KOPT-K1 (cell line): Measurements from ENCODE around the gene LCE4A.

Experiments
- H3K27ac ChIP-seq: fragments of 200-600 bp; sonication (generic); 2 replicates; pipeline ENCODE4 v1.5.1; 2016; ENCODE audit warnings: antibody characterized with exemption, mild to moderate bottlenecking, low read depth, low read length; ENCODE audit not compliant: poor library complexity, severe bottlenecking
- H3K36me3 ChIP-seq: fragments of 200-600 bp; sonication (generic); 2 replicates; pipeline ENCODE4 v1.5.1; 2017; ENCODE audit warnings: antibody characterized with exemption, mild to moderate bottlenecking, low read length, moderate library complexity; ENCODE audit not compliant: insufficient read depth
- H3K9me3 ChIP-seq: fragments of 200-600 bp; sonication (generic); 2 replicates; pipeline ENCODE4 v1.5.1; 2017; ENCODE audit warnings: antibody characterized with exemption, low read length, mild to moderate bottlenecking; ENCODE audit not compliant: insufficient read depth, poor library complexity, severe bottlenecking

The LCE4A gene

DNA sequence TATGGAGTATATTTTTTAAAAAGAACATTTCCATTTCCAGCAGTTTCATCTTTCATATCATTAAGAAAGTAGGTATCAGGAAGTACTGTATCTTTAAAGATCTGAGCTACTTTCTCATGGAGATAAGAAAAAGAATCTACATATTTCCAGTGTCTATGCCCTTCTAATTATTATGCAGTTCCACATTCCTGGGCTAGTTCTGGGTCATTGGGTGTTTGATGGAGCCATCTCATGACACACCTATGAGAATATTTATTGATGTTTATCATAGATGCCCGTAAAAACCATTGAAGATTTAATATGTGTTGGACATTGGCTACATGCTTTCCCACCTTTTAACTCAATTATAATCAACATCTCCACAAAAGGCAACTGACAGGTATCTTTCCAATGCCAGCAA, 21.0 kb downstream of the LCE4A start:
- Histone ChIP-seq H3K9me3 (no peaks in the 10 kb centered on the region), H3K27ac (no peak overlapping the region), H3K36me3 (no peaks in the 10 kb centered on the region)

DNA sequence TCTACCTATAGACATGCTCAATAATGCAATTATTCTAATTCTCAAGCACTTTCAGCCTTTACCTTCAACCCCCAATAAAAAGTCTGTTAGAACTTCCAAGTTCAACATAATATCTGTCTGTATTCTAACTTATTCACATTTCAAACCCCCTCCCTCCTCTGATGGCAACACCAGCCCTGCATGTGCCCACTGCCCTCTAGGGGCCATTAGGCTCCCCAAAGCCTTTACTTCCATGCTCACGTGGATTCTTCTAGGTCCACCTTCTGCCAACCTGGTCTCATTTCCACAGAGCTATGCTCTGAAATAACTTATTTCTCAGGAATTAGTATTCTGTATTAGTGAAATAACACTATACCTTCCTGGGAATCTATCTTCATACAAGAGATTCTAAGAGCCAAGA, 27.7 kb downstream of the LCE4A start:
- Histone ChIP-seq H3K27ac (no peak overlapping the region), H3K9me3 (no peaks in the 10 kb centered on the region), H3K36me3 (no peaks in the 10 kb centered on the region)

DNA sequence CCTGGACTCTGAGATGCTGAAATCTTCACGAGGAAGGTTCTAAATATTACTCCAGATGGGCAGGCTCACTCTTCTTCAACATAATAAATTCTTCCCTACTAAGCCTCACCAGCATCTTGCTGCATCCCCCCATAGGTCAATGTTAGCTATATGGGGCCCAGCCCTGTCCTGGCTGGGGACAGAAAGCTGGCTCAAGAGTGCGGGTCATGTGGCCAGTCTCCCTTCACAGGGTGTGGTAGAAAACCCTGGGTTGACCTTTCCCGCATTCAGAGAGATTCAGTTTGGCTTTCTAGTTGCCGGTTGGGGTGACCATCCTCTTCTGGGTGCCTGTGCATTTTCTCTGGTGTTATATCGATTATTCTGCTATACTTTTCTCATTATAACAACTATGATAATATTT, 30.0 kb downstream of the LCE4A start:
- no peak overlapping the region for H3K27ac ChIP-seq
- H3K36me3 ChIP-seq, result no peaks in the 10 kb centered on the region
- no peaks in the 10 kb centered on the region for H3K9me3 ChIP-seq

DNA sequence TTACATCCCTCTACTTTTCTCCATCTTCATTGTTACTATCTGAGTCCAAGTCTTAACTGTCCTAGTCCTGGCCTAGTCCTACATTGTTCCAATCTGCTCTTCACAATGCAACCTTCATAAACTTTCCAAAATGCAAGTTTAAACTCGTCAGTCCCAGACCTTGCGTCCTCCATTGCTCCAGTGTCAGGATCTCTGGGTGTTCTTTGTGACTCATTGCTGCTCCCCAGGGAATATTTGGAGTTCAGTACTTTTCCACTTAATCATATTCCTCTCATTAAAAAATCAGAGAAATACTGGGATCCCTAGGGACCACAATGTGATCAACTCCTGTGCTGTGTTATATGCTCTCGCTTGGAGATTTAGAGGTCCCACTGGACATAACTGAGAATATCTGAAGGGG, 31.9 kb downstream of the LCE4A start:
- H3K9me3 ChIP-seq, result no peaks in the 10 kb centered on the region
- no peaks in the 10 kb centered on the region for H3K36me3 ChIP-seq
- H3K27ac ChIP-seq, result no peak overlapping the region

DNA sequence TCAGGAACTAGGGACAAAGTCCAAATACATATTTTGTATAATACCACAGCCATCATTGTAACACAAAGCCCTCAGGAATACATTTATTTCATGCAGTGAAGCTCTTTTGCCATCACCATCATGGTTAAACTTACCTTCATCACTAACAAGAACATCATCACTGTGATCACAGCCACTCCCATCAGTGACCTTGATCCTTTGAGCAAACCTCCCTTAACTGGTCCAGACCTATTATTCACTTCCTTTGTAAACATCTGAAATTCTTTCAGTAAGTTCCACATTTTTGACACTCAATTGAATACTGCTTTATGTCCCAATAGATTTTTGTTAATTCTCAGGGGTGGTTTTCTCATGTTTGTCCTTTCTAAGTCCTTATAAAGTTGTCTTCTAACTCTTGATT, 33.7 kb downstream of the LCE4A start:
- H3K27ac ChIP-seq, result no peak overlapping the region
- H3K36me3 ChIP-seq, result no peaks in the 10 kb centered on the region
- no peaks in the 10 kb centered on the region for H3K9me3 ChIP-seq

DNA sequence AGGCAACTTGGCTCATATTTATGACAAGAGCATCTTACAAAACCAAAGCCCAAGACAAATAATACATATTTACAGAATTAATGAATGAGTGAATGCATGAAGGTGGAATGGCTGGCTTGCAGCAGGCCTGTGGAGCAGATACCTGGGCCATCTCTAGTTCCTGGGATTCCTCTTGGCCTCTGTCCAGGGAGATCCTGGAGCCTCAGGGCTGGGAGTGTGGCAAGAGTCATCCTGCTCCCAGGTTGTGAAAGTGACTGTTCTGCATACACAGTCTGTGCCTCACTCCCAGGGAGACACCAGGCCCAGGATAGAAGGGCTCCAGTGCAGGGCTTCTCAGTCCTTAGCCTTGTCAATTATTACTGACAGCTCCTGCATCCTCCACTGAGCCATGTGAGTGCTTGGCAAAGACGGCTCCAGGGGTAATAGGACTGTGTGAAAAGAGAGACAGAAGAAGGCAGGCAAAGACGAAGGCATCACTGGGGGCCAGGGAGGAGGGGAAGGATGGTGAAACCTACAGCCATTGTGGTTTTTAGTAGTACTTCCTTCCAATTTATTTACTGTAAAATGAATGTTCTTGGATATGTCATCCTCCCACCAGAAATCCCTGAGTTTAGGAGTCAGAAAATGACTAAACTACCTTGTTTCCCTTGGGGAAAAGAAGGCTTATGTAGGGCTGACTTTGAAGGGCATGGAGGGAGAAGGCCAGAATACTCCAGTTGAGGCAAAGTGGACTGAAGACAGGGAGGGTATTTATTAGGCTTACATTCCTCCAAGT, 35.6 kb downstream of the LCE4A start:
- H3K9me3 ChIP-seq, result no peaks in the 10 kb centered on the region
- no peak overlapping the region for H3K27ac ChIP-seq
- no peaks in the 10 kb centered on the region for H3K36me3 ChIP-seq

DNA sequence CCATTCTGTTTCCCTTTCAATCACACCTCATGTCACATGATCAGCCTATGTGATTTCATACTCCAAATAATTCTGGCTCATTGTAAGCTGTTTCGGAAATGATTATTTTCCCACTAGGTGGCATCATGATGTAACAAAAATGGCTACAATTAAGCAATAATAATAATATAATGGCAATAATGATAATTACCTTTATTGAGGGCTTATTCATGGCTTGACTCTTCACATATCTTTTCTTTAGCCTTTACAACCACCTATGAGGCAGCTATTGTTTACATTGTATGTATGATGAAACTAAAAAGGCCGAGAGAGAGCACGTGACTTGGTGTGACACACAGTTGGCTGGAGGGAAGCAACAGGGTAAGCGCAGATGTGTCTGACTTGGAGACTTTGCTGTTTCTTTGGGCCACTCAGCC, 37.3 kb downstream of the LCE4A start:
- Histone ChIP-seq H3K27ac (no peak overlapping the region), H3K9me3 (no peaks in the 10 kb centered on the region), H3K36me3 (no peaks in the 10 kb centered on the region)

DNA sequence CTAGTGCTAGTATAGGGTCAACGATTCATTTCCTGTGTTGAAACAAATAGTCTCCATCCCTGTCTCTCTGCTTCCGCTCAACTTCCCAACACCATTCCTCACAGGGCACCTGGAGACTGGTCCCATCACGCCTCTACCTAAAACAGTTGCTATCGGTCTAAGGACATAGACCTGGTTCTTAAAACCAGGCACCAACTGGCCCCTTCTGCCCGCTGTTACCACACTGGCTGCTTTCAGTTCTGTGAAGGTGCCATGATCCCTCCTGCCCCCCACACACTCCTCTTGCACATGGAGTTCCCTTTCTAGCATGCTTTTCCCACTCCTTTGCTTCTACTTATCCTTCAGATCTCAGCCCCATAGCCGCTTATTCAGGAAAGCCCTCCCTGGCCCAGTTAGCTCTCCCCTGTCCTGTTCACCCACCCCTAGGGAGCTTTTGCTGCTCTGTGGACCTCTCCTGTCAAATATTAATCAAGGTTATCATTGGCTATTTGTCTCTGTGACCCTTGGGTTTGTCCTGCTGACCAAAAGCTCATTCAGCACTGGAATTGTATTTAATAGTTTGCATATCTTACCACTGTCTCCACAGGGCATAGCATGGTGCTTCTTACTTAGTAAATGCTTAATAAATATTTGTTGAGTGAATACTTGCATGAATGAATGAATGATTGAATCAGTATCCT, 37.9 kb downstream of the LCE4A start:
- H3K9me3 ChIP-seq, result no peaks in the 10 kb centered on the region
- H3K27ac ChIP-seq, result no peak overlapping the region
- no peaks in the 10 kb centered on the region for H3K36me3 ChIP-seq

DNA sequence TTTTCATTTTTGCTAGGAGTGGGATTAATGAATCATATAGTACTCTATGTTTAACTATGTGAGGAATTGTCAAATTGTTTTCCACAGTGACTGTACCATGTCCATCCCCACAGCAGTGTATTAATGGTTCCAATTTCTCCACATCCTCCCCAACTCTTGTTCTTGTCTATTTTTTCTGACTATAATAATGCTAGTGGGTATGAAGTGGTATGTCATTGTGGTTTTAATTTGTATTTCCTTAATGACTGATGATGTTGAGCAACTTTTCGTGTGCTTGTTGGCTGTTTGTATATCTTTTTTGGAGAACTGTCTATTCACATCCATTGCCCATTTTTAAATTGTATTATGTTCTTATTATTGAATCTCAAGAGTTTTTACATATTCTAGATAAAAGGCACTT, 39.9 kb downstream of the LCE4A start:
- H3K9me3 ChIP-seq, result no peaks in the 10 kb centered on the region
- H3K27ac ChIP-seq, result no peak overlapping the region
- H3K36me3 ChIP-seq, result no peaks in the 10 kb centered on the region

DNA sequence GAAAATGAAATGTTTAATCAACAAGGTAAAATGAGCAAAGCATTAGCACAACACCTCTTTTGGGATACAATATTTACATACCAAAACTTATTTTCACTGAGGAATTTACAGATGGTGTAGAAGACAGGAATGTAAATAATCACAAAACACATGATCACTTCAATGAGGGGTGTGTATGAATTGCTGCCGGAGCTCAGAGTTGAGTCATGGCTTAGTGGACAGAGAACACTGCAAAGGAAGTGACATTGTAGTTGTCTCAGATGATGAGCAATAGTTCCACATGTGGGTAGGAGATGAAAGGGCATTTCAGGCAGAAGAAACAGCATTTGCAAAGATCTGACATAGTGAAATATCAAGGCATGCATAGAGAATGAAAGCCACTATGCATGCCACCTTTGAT, 44.3 kb downstream of the LCE4A start:
- H3K9me3 ChIP-seq, result no peaks in the 10 kb centered on the region
- H3K27ac ChIP-seq, result no peak overlapping the region
- H3K36me3 ChIP-seq, result no peaks in the 10 kb centered on the region

DNA sequence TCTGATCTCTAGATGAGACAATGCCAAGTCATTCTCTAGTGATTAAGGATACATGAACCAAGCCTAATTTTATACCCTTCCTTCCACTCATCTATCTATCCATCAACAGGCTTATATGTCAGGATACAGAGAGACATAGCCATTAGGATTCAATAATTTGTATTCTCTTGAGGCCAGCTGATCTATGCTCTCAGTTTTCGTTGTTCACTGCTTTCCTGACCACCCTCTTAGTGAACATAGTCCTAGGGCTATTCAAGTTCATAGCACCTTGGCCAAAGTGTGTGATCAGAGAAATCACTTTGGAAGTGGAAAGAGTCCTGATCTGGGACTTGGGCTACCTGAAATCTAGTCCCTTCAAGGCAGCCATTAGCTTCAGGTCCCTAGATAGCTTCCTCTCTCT, 45.6 kb downstream of the LCE4A start:
- no peaks in the 10 kb centered on the region for H3K9me3 ChIP-seq
- H3K27ac ChIP-seq, result no peak overlapping the region
- H3K36me3 ChIP-seq, result no peaks in the 10 kb centered on the region

DNA sequence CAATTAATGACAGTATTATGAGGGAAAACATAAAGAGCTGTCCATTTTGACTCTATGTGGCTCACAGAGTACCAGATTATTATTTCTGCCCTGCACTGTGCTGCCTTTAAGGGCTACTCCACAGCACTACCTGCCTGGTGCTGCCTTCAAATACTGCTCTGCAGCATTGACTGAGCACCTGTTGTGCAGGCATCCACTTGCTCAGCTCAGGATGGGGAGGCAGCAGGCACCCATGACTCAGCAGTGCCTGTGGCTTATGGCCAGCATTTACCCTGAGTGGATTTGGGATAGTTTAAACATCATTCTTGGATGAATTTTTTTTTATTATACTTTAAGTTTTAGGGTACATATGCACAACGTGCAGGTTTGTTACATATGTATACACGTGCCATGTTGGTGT, 48.9 kb downstream of the LCE4A start:
- Histone ChIP-seq H3K36me3 (no peaks in the 10 kb centered on the region), H3K27ac (no peak overlapping the region), H3K9me3 (no peaks in the 10 kb centered on the region)

DNA sequence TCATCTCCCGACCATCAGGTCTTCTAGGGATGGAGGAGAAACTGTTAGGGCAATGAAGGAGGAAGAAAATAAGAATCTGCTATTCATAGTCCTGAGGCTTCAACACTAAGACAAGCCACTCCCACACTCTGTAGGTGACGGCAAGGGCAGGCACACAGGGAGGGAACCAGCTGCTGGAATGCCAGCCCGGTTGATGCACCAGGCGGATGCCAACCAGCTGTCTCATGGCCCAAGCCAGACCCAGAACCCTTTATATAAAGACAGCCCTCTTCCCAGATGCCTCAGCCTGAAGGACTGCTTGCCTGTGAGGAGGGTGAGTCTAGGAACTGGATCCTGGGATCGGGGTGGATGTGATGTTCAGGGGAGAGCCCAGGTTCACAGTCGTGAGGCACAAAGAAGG, 49.8 kb downstream of the LCE4A start, which contains the start of gene KPRP:
Gene KPRP (plus strand): TSS at position 279 of the 400 bp plus-strand sequence. CDS start 1,564 bp downstream, outside the sequence.
- Histone ChIP-seq H3K27ac (no peak within 1 kb of the TSS), H3K9me3 (no peaks in the 10 kb centered on the region)

DNA sequence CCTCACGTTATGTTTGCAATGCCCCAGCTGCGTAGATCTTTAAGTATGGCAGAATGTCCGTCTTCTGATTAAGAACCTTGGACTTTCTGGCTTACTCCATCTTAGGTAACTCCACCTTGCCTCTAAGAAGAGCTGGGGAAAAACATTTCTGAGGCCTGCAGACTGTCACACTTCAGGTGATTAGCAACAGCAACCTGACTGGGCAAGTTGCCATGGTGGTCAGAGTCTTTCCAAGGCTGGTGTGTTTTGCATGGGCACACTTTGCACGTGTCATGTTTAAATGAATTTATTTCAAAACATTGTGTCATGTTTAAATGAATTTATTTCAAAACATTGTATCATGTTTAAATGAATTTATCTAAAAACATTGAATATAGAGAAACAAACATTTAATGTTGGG, 50.7 kb downstream of the LCE4A start:
- Histone ChIP-seq H3K27ac (no peak overlapping the region), H3K9me3 (no peaks in the 10 kb centered on the region), H3K36me3 (no peaks in the 10 kb centered on the region)

More for the DNA sequence above, 49.8 kb downstream of the LCE4A start, which contains the start of gene KPRP:
- H3K36me3 ChIP-seq, result no peaks in the 10 kb centered on the region
